ENCODE results near the gene LRP5. TPM values are rescaled to one million over a fixed set of nuclear protein-coding genes. Genes with fewer than 3 reads are reported as not detected.
"Not testable (repeated sequence)": the region's sequence is repeated elsewhere in the genome, so short reads cannot be mapped to it uniquely, and the experiment has no call there.

The LRP5 gene
- polyA plus RNA-seq, 1 donor: 109 TPM

- H3K27ac ChIP-seq (ENCODE audit: low read length): no peak overlapping the region
- WGBS (ENCODE audit: insufficient coverage, low lambda C conversion rate): 100% methylated on average over 1 of the region's 3 CpGs
- DNase-seq: no peak
- H3K4me1 ChIP-seq (ENCODE audit: control insufficient read depth, insufficient read depth, low read length): peaks cover 3% of the 10 kb centered on the region
- peaks cover 11% of the 10 kb centered on the region for H3K36me3 ChIP-seq (ENCODE audit: control insufficient read depth, insufficient read depth, low read length)
- H3K27me3 ChIP-seq (ENCODE audit: control insufficient read depth, insufficient read depth, low read length): no peaks in the 10 kb centered on the region
- H3K4me3 ChIP-seq (ENCODE audit: low read length): no peak overlapping the region
- no peaks in the 10 kb centered on the region for H3K9me3 ChIP-seq (ENCODE audit: control insufficient read depth, low read depth, low read length)
These were observed 155.9 kb downstream of the LRP5 start for GRCh38 chr11:68468217-68468828.

- H3K27me3 ChIP-seq (ENCODE audit: control insufficient read depth, insufficient read depth, low read length): no peaks in the 10 kb centered on the region
- H3K36me3 ChIP-seq (ENCODE audit: control insufficient read depth, insufficient read depth, low read length): peaks cover 13% of the 10 kb centered on the region
- no peak overlapping the region for H3K27ac ChIP-seq (ENCODE audit: low read length)
- no peaks in the 10 kb centered on the region for H3K9me3 ChIP-seq (ENCODE audit: control insufficient read depth, low read depth, low read length)
- H3K4me3 ChIP-seq (ENCODE audit: low read length): no peak overlapping the region
- peaks cover 3% of the 10 kb centered on the region for H3K4me1 ChIP-seq (ENCODE audit: control insufficient read depth, insufficient read depth, low read length)
- no peak for DNase-seq
- 50% methylated on average over 1 of the region's 2 CpGs for WGBS (ENCODE audit: insufficient coverage, low lambda C conversion rate)
These were observed 156.7 kb downstream of the LRP5 start for GRCh38 chr11:68469122-68469521.

- H3K36me3 ChIP-seq (ENCODE audit: control insufficient read depth, insufficient read depth, low read length): peaks cover 14% of the 10 kb centered on the region
- H3K9me3 ChIP-seq (ENCODE audit: control insufficient read depth, low read depth, low read length): no peaks in the 10 kb centered on the region
- WGBS (ENCODE audit: insufficient coverage, low lambda C conversion rate): 83% methylated on average over 1 of the region's 1 CpG
- no peak for DNase-seq
- no peak overlapping the region for H3K27ac ChIP-seq (ENCODE audit: low read length)
- H3K27me3 ChIP-seq (ENCODE audit: control insufficient read depth, insufficient read depth, low read length): no peaks in the 10 kb centered on the region
- peaks cover 3% of the 10 kb centered on the region for H3K4me1 ChIP-seq (ENCODE audit: control insufficient read depth, insufficient read depth, low read length)
- H3K4me3 ChIP-seq (ENCODE audit: low read length): no peak overlapping the region
These were observed 157.3 kb downstream of the LRP5 start for GRCh38 chr11:68469642-68470041.

- Histone ChIP-seq H3K36me3 (ENCODE audit: control insufficient read depth, insufficient read depth, low read length) (peaks cover 14% of the 10 kb centered on the region), H3K27ac (ENCODE audit: low read length) (no peak overlapping the region), H3K27me3 (ENCODE audit: control insufficient read depth, insufficient read depth, low read length) (no peaks in the 10 kb centered on the region), H3K4me3 (ENCODE audit: low read length) (no peak overlapping the region), H3K4me1 (ENCODE audit: control insufficient read depth, insufficient read depth, low read length) (peaks cover 3% of the 10 kb centered on the region), H3K9me3 (ENCODE audit: control insufficient read depth, low read depth, low read length) (no peaks in the 10 kb centered on the region)
- DNase-seq: no peak
- no CpG with 5 or more reads among the region's 4 CpGs for WGBS (ENCODE audit: insufficient coverage, low lambda C conversion rate)
These were observed 158.0 kb downstream of the LRP5 start for GRCh38 chr11:68470304-68470811.

GRCh38 chr11:68471360-68472340 lies 159.3 kb downstream of the LRP5 start:
- 91% methylated on average over 11 of the region's 17 CpGs for WGBS (ENCODE audit: insufficient coverage, low lambda C conversion rate)
- peaks cover 15% of the 10 kb centered on the region for H3K36me3 ChIP-seq (ENCODE audit: control insufficient read depth, insufficient read depth, low read length)
- no peak overlapping the region for H3K4me3 ChIP-seq (ENCODE audit: low read length)
- H3K4me1 ChIP-seq (ENCODE audit: control insufficient read depth, insufficient read depth, low read length): peaks cover 3% of the 10 kb centered on the region
- no peak for DNase-seq
- H3K9me3 ChIP-seq (ENCODE audit: control insufficient read depth, low read depth, low read length): peaks cover 7% of the 10 kb centered on the region
- no peak overlapping the region for H3K27ac ChIP-seq (ENCODE audit: low read length)
- H3K27me3 ChIP-seq (ENCODE audit: control insufficient read depth, insufficient read depth, low read length): no peaks in the 10 kb centered on the region

GRCh38 chr11:68472778-68473177 lies 160.4 kb downstream of the LRP5 start:
- Histone ChIP-seq H3K36me3 (ENCODE audit: control insufficient read depth, insufficient read depth, low read length) (peaks cover 16% of the 10 kb centered on the region), H3K4me3 (ENCODE audit: low read length) (no peak overlapping the region), H3K27me3 (ENCODE audit: control insufficient read depth, insufficient read depth, low read length) (no peaks in the 10 kb centered on the region), H3K27ac (ENCODE audit: low read length) (no peak overlapping the region), H3K4me1 (ENCODE audit: control insufficient read depth, insufficient read depth, low read length) (peaks cover 3% of the 10 kb centered on the region), H3K9me3 (ENCODE audit: control insufficient read depth, low read depth, low read length) (peaks cover 7% of the 10 kb centered on the region)
- DNase-seq: no peak
- 100% methylated on average over 1 of the region's 2 CpGs for WGBS (ENCODE audit: insufficient coverage, low lambda C conversion rate)

GRCh38 chr11:68473693-68474092 lies 161.3 kb downstream of the LRP5 start:
- no peaks in the 10 kb centered on the region for H3K27me3 ChIP-seq (ENCODE audit: control insufficient read depth, insufficient read depth, low read length)
- peaks cover 7% of the 10 kb centered on the region for H3K9me3 ChIP-seq (ENCODE audit: control insufficient read depth, low read depth, low read length)
- H3K4me3 ChIP-seq (ENCODE audit: low read length): no peak overlapping the region
- no peak for DNase-seq
- no peak overlapping the region for H3K27ac ChIP-seq (ENCODE audit: low read length)
- H3K4me1 ChIP-seq (ENCODE audit: control insufficient read depth, insufficient read depth, low read length): no peaks in the 10 kb centered on the region
- H3K36me3 ChIP-seq (ENCODE audit: control insufficient read depth, insufficient read depth, low read length): peaks cover 17% of the 10 kb centered on the region
- no CpG with 5 or more reads among the region's 1 CpG for WGBS (ENCODE audit: insufficient coverage, low lambda C conversion rate)

GRCh38 chr11:68475626-68476025 lies 163.2 kb downstream of the LRP5 start:
- peaks cover 13% of the 10 kb centered on the region for H3K9me3 ChIP-seq (ENCODE audit: control insufficient read depth, low read depth, low read length)
- H3K4me3 ChIP-seq (ENCODE audit: low read length); H3K4me1 ChIP-seq (ENCODE audit: control insufficient read depth, insufficient read depth, low read length); H3K27me3 ChIP-seq (ENCODE audit: control insufficient read depth, insufficient read depth, low read length); DNase-seq; H3K27ac ChIP-seq (ENCODE audit: low read length): not testable (repeated sequence)
- H3K36me3 ChIP-seq (ENCODE audit: control insufficient read depth, insufficient read depth, low read length): peaks cover 19% of the 10 kb centered on the region
- no CpG with 5 or more reads among the region's 34 CpGs for WGBS (ENCODE audit: insufficient coverage, low lambda C conversion rate)

- Histone ChIP-seq H3K27ac (ENCODE audit: low read length) (no peak overlapping the region), H3K4me1 (ENCODE audit: control insufficient read depth, insufficient read depth, low read length) (no peaks in the 10 kb centered on the region), H3K27me3 (ENCODE audit: control insufficient read depth, insufficient read depth, low read length) (no peaks in the 10 kb centered on the region), H3K9me3 (ENCODE audit: control insufficient read depth, low read depth, low read length) (peaks cover 13% of the 10 kb centered on the region), H3K4me3 (ENCODE audit: low read length) (no peak overlapping the region), H3K36me3 (ENCODE audit: control insufficient read depth, insufficient read depth, low read length) (peaks cover 9% of the 10 kb centered on the region)
- 80% methylated on average over 1 of the region's 3 CpGs for WGBS (ENCODE audit: insufficient coverage, low lambda C conversion rate)
- no peak for DNase-seq
These were observed 167.0 kb downstream of the LRP5 start for GRCh38 chr11:68479390-68479789.

GRCh38 chr11:68480193-68480592 lies 167.8 kb downstream of the LRP5 start:
- Histone ChIP-seq H3K9me3 (ENCODE audit: control insufficient read depth, low read depth, low read length) (peaks cover 13% of the 10 kb centered on the region), H3K4me3 (ENCODE audit: low read length) (no peak overlapping the region), H3K4me1 (ENCODE audit: control insufficient read depth, insufficient read depth, low read length) (no peaks in the 10 kb centered on the region), H3K27me3 (ENCODE audit: control insufficient read depth, insufficient read depth, low read length) (no peaks in the 10 kb centered on the region), H3K27ac (ENCODE audit: low read length) (no peak overlapping the region), H3K36me3 (ENCODE audit: control insufficient read depth, insufficient read depth, low read length) (peaks cover 9% of the 10 kb centered on the region)
- 83% methylated on average over 1 of the region's 2 CpGs for WGBS (ENCODE audit: insufficient coverage, low lambda C conversion rate)
- no peak for DNase-seq

All from large intestine (tissue), 3 donors.